ENCODE results near the gene SCO2.

- TF ChIP-seq EP300 (IDR thresholded peaks at IDR 0.05; ENCODE audit: low read depth) (no peak), CTCF (IDR thresholded peaks at IDR 0.05) (no peak)
Observed at GRCh38 chr22:50483106-50483505, 42.3 kb downstream of the SCO2 start.

Measured in transverse colon (tissue), 3 donors.